ENCODE measurements around the gene DDX25. TPM values are rescaled to one million over a fixed set of nuclear protein-coding genes. Genes with fewer than 3 reads are reported as not detected.

DDX25 gene
- polyA plus RNA-seq, 1 donor (not counting 4 experiments of a cell fraction or from before 2014, with no cell fraction given): 0.12 TPM

DNA sequence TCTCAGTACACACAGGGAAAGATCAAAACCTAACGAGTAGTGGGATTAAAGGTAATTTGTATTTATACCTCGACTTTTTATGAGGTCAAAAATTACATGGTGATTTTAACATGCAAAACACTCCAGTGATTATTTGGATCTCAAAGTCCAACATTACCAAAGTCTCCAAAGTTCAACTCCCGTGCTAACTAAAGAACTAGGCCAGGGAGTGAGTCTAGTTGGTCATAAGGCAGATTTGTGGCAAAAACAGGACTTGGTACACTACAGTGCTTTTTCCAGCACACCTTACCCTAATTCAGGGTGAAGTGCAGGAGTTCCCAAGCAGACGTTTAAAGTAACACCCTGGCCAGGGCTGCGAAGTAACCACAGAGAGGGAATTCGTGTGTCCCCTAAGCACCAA, 2.4 kb upstream of the DDX25 start:
- H3K27ac ChIP-seq (ENCODE audit: control insufficient read depth, insufficient read depth, low read length): no peak overlapping the region
- H2AFZ ChIP-seq (ENCODE audit: control insufficient read depth, low read length): no peak overlapping the region
- no peak for DNase-seq (ENCODE audit: low read depth, low spot score)
- no peak overlapping the region for H3K9ac ChIP-seq (ENCODE audit: control insufficient read depth, extremely low read depth, insufficient read depth, low read length)
- peaks cover 20% of the 10 kb centered on the region for H3K27me3 ChIP-seq (ENCODE audit: control insufficient read depth, extremely low read depth, insufficient read depth, low read length)
- H3K36me3 ChIP-seq (ENCODE audit: control insufficient read depth in 2 of 2, extremely low read depth in 1 of 2, insufficient read depth in 2 of 2, low read length in 2 of 2): peaks cover 6 to 8% of the 10 kb centered on the region in 2 experiments
- no peak for FAIRE-seq
- no peaks in the 10 kb centered on the region for H3K9me1 ChIP-seq (ENCODE audit: control insufficient read depth, extremely low read depth, insufficient read depth, low read length)
- peak overlapping the region; percentile 23 for H3K4me2 ChIP-seq (ENCODE audit: control insufficient read depth, extremely low read depth, insufficient read depth, low read depth, low read length)
- H4K20me1 ChIP-seq (ENCODE audit: control insufficient read depth, extremely low read depth, insufficient read depth, low read length): no peaks in the 10 kb centered on the region
- peaks cover 34% of the 10 kb centered on the region for H3K79me2 ChIP-seq (ENCODE audit: control insufficient read depth, insufficient read depth, low read length)
- TF ChIP-seq EZH2 (IDR thresholded peaks at IDR 0.05; ENCODE audit: low read length): no peak
- TF ChIP-seq, protein P1, sequence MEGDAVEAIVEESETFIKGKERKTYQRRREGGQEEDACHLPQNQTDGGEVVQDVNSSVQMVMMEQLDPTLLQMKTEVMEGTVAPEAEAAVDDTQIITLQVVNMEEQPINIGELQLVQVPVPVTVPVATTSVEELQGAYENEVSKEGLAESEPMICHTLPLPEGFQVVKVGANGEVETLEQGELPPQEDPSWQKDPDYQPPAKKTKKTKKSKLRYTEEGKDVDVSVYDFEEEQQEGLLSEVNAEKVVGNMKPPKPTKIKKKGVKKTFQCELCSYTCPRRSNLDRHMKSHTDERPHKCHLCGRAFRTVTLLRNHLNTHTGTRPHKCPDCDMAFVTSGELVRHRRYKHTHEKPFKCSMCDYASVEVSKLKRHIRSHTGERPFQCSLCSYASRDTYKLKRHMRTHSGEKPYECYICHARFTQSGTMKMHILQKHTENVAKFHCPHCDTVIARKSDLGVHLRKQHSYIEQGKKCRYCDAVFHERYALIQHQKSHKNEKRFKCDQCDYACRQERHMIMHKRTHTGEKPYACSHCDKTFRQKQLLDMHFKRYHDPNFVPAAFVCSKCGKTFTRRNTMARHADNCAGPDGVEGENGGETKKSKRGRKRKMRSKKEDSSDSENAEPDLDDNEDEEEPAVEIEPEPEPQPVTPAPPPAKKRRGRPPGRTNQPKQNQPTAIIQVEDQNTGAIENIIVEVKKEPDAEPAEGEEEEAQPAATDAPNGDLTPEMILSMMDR (optimal IDR thresholded peaks at IDR 0.05 in 1 of 3, IDR thresholded peaks at IDR 0.05 in 1 of 3, conservative IDR thresholded peaks at IDR 0.05 in 1 of 3; ENCODE audit: extremely low read depth in 1 of 3, insufficient read depth in 2 of 3, low read length in 3 of 3): no peak
- H3K9me3 ChIP-seq (ENCODE audit: control insufficient read depth, low read depth, low read length): no peaks in the 10 kb centered on the region
- peak overlapping the region in 2 of 3 experiments; percentile 8 to 16 for H3K4me3 ChIP-seq (ENCODE audit: control insufficient read depth in 2 of 3, extremely low read depth in 1 of 3, insufficient read depth in 2 of 3, low read depth in 1 of 3, low read length in 3 of 3)
- dilution Hi-C loops (cut with MboI; ENCODE audit: extremely low pct_ligation_motif_present, low sequenced_read_pairs): no loop called here
- peaks cover 7% of the 10 kb centered on the region for H3K4me1 ChIP-seq (ENCODE audit: control insufficient read depth, extremely low read depth, insufficient read depth, low read length)

GRCh38 chr11:125902277-125902926, 1.9 kb upstream of the DDX25 start:
- H3K27ac ChIP-seq (ENCODE audit: control insufficient read depth, insufficient read depth, low read length): peak overlapping the region; percentile 61
- peak overlapping the region; percentile 97 for H2AFZ ChIP-seq (ENCODE audit: control insufficient read depth, low read length)
- DNase-seq (ENCODE audit: low read depth, low spot score) (no peak), FAIRE-seq (no peak)
- no peaks in the 10 kb centered on the region for H3K9me1 ChIP-seq (ENCODE audit: control insufficient read depth, extremely low read depth, insufficient read depth, low read length)
- peaks cover 7% of the 10 kb centered on the region for H3K4me1 ChIP-seq (ENCODE audit: control insufficient read depth, extremely low read depth, insufficient read depth, low read length)
- H3K4me3 ChIP-seq (ENCODE audit: control insufficient read depth in 2 of 3, extremely low read depth in 1 of 3, insufficient read depth in 2 of 3, low read depth in 1 of 3, low read length in 3 of 3): peak overlapping the region; percentile 49 to 83 (median 67)
- peaks cover 34% of the 10 kb centered on the region for H3K79me2 ChIP-seq (ENCODE audit: control insufficient read depth, insufficient read depth, low read length)
- dilution Hi-C loops (cut with MboI; ENCODE audit: extremely low pct_ligation_motif_present, low sequenced_read_pairs): no loop called here
- H3K9me3 ChIP-seq (ENCODE audit: control insufficient read depth, low read depth, low read length): no peaks in the 10 kb centered on the region
- H3K4me2 ChIP-seq (ENCODE audit: control insufficient read depth, extremely low read depth, insufficient read depth, low read depth, low read length): peak overlapping the region; percentile 84
- H3K9ac ChIP-seq (ENCODE audit: control insufficient read depth, extremely low read depth, insufficient read depth, low read length): peak overlapping the region; percentile 72
- TF ChIP-seq EZH2 (IDR thresholded peaks at IDR 0.05; ENCODE audit: low read length): no peak
- TF ChIP-seq, protein P1 (optimal IDR thresholded peaks at IDR 0.05 in 1 of 3, IDR thresholded peaks at IDR 0.05 in 1 of 3, conservative IDR thresholded peaks at IDR 0.05 in 1 of 3; ENCODE audit: extremely low read depth in 1 of 3, insufficient read depth in 2 of 3, low read length in 3 of 3): no peak
- peaks cover 20% of the 10 kb centered on the region for H3K27me3 ChIP-seq (ENCODE audit: control insufficient read depth, extremely low read depth, insufficient read depth, low read length)
- H4K20me1 ChIP-seq (ENCODE audit: control insufficient read depth, extremely low read depth, insufficient read depth, low read length): no peaks in the 10 kb centered on the region
- H3K36me3 ChIP-seq (ENCODE audit: control insufficient read depth in 2 of 2, extremely low read depth in 1 of 2, insufficient read depth in 2 of 2, low read length in 2 of 2): peaks cover 6 to 8% of the 10 kb centered on the region in 2 experiments
